OCI-LY3 (cell line): Measurements from ENCODE around the gene SRSF6.

Experiments used
- EZH2phosphoT487 ChIP-seq: fragments of 200-600 bp; shearing (Covaris generic); IDR thresholded peaks from 2 replicates; pipeline ENCODE4 v1.6.1; 2018; ENCODE audit warnings: antibody characterized with exemption, mixed run types, low read depth
- TF ChIP-seq, protein P1 (sequence below): fragments of 200-600, 300-600 bp; sonication (generic); IDR thresholded peaks from 2 replicates; pipeline ENCODE4 v1.5.1; 2014; ENCODE audit warnings: antibody characterized with exemption, low read length, low read depth

DNA sequence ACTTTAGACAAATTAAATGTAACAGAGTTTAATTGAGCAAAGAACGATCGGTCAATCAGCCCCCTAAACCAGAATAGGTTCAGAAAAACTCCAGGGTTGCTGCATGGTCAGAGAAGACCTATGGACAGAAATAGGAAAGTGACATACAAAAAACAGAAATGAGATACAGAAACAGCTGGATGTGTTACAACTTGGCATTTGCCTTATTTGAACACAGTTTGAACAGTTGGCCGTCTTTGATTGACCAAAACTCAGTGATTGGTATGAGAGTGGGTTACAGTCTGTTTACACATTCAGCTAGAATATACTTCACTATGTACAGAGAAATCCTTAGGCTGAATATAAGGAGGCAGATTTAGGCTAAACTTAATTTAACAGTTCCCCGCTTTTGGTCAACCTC is 19.9 kb downstream of the SRSF6 start:
- TF ChIP-seq, protein P1, sequence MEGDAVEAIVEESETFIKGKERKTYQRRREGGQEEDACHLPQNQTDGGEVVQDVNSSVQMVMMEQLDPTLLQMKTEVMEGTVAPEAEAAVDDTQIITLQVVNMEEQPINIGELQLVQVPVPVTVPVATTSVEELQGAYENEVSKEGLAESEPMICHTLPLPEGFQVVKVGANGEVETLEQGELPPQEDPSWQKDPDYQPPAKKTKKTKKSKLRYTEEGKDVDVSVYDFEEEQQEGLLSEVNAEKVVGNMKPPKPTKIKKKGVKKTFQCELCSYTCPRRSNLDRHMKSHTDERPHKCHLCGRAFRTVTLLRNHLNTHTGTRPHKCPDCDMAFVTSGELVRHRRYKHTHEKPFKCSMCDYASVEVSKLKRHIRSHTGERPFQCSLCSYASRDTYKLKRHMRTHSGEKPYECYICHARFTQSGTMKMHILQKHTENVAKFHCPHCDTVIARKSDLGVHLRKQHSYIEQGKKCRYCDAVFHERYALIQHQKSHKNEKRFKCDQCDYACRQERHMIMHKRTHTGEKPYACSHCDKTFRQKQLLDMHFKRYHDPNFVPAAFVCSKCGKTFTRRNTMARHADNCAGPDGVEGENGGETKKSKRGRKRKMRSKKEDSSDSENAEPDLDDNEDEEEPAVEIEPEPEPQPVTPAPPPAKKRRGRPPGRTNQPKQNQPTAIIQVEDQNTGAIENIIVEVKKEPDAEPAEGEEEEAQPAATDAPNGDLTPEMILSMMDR: no peak
- no peak for TF ChIP-seq EZH2phosphoT487
